CD4-positive, CD25-positive, alpha-beta regulatory T cell (primary cell): ENCODE results near the gene RUNDC3A. TPM values are rescaled to one million over a fixed set of nuclear protein-coding genes. Genes with fewer than 3 reads are reported as not detected.

Source experiments
- ATAC-seq, 2 donors: fragments of 150-1000 bp; cut with Tn5 transposase; one replicate each; pipeline ENCODE4 v1.10.0; 2021; ENCODE audit warnings: low read depth in 2 of 2, moderate number of reproducible peaks in 2 of 2, moderate library complexity in 1 of 2
- DNase-seq, 3 donors: peaks; one replicate each; pipeline versions ENCODE4 v3.0.0 to v3.0.0-alpha.2; 2012 to 2022; ENCODE audit warnings: mixed read lengths in 1 of 3
- H3K27ac ChIP-seq: one replicate; pipeline ENCODE4 v1.7.0; 2013; ENCODE audit warnings: mild to moderate bottlenecking, low read length; ENCODE audit not compliant: insufficient read depth, poor library complexity, severe bottlenecking
- H3K27me3 ChIP-seq: one replicate; pipeline ENCODE4 v1.7.0; 2013; ENCODE audit warnings: low read length; ENCODE audit not compliant: control insufficient read depth, insufficient read depth
- H3K36me3 ChIP-seq: one replicate; pipeline ENCODE4 v1.7.0; 2013; ENCODE audit warnings: mild to moderate bottlenecking, low read length, moderate library complexity; ENCODE audit not compliant: control insufficient read depth, insufficient read depth
- H3K4me1 ChIP-seq: 2 replicates; pipeline ENCODE4 v1.7.0; 2013; ENCODE audit warnings: mild to moderate bottlenecking, low read length; ENCODE audit not compliant: insufficient read depth, control insufficient read depth, poor library complexity, severe bottlenecking
- H3K4me3 ChIP-seq: one replicate; pipeline ENCODE4 v1.7.0; 2013; ENCODE audit warnings: low read depth, mild to moderate bottlenecking, low read length, moderate library complexity
- H3K9me3 ChIP-seq, 2 experiments: 1 replicate in 1 of 2; 2 replicates in 1 of 2; pipeline ENCODE4 v1.7.0; 2013; ENCODE audit warnings: low read length in 2 of 2, mild to moderate bottlenecking in 1 of 2, moderate library complexity in 1 of 2; ENCODE audit not compliant: control insufficient read depth in 2 of 2
- H3K27ac Mint-ChIP-seq, 3 donors: one replicate each; pipeline ENCODE4 v1.8.0; 2020 to 2022; ENCODE audit warnings: mild to moderate bottlenecking in 3 of 3, mixed read lengths in 3 of 3, moderate library complexity in 2 of 3
- H3K27me3 Mint-ChIP-seq: one replicate; pipeline ENCODE4 v1.8.0; 2022; ENCODE audit warnings: mild to moderate bottlenecking, mixed read lengths
- H3K36me3 Mint-ChIP-seq: one replicate; pipeline ENCODE4 v1.8.0; 2020; ENCODE audit warnings: mixed read lengths
- H3K4me1 Mint-ChIP-seq, 4 donors: one replicate each; pipeline ENCODE4 v1.8.0; 2020 to 2022; ENCODE audit warnings: mixed read lengths in 4 of 4, mild to moderate bottlenecking in 1 of 4
- H3K4me3 Mint-ChIP-seq, 4 donors: one replicate each; pipeline ENCODE4 v1.8.0; 2020 to 2022; ENCODE audit warnings: mild to moderate bottlenecking in 4 of 4, mixed read lengths in 4 of 4, moderate library complexity in 3 of 4
- H3K9me3 Mint-ChIP-seq, 7 donors: one replicate each; pipeline ENCODE4 v1.8.0; 2020 to 2022; ENCODE audit warnings: mixed read lengths in 7 of 7, mild to moderate bottlenecking in 3 of 7, moderate library complexity in 2 of 7
- polyA plus RNA-seq, 4 donors: library from polyadenylated mRNA; unstranded; fragments of 300-500 nt; fragmentation: Illumina TruSeq; gene quantifications; one replicate each; pipeline ENCODE4 v1.2.3, GENCODE V29; 2021
- total RNA-seq: library from RNA; stranded (reverse); gene quantifications from one replicate; pipeline ENCODE4 v1.2.3, GENCODE V29; 2022

RUNDC3A gene
- total and polyA plus RNA-seq, 5 donors from 2014 or later, result 0.27 to 0.96 TPM; not detected in 3

GRCh38 chr17:44367231-44367979 is 59.0 kb downstream of the RUNDC3A start:
- no peaks in the 10 kb centered on the region for H3K36me3 Mint-ChIP-seq
- no peaks in the 10 kb centered on the region for H3K27me3 ChIP-seq

More at GRCh38 chr17:44367231-44367979, 59.0 kb downstream of the RUNDC3A start:
- Mint-ChIP-seq H3K4me1 (peaks cover 0 to 14% (median 7%) of the 10 kb centered on the region in 4 donors), H3K4me3 (peak overlapping the region in 1 of 4 donors; percentile 22), H3K27me3 (peaks cover 33% of the 10 kb centered on the region), H3K27ac (peak overlapping the region in 1 of 3 donors; percentile 18), H3K9me3 (peaks cover 0 to 2% (median 0%) of the 10 kb centered on the region in 7 donors)
- H3K9me3 ChIP-seq, result no peaks in the 10 kb centered on the region
- H3K4me1 ChIP-seq, result peaks cover 14% of the 10 kb centered on the region
- no peak overlapping the region for H3K4me3 ChIP-seq
- ATAC-seq (no peak), DNase-seq (no peak)
- no peak overlapping the region for H3K27ac ChIP-seq
- no peaks in the 10 kb centered on the region for H3K36me3 ChIP-seq

Other genes starting within 250 kb of the RUNDC3A start
- 42.6 TPM for gene LSM12, start 241.9 kb upstream of the RUNDC3A start, total RNA-seq
- gene LSM12, start 241.9 kb upstream of the RUNDC3A start, polyA plus RNA-seq, result 10 to 100 TPM; 69.8 to 83.7 (median 72.6) TPM
- 10.7 TPM for gene G6PC3, start 237.9 kb upstream of the RUNDC3A start, total RNA-seq
- gene G6PC3, start 237.9 kb upstream of the RUNDC3A start, polyA plus RNA-seq, result 10 to 100 TPM; 15.0 to 21.5 (median 16.5) TPM
- gene HDAC5, start 185.0 kb upstream of the RUNDC3A start, total RNA-seq, result 69.1 TPM
- 10 to 100 TPM; 10.6 to 16.4 (median 13.0) TPM for gene HDAC5, start 185.0 kb upstream of the RUNDC3A start, polyA plus RNA-seq
- gene HROB, start 166.7 kb upstream of the RUNDC3A start, total RNA-seq, result 9.2 TPM
- gene HROB, start 166.7 kb upstream of the RUNDC3A start, polyA plus RNA-seq, result under 1 TPM; 0.16 to 0.67 (median 0.38) TPM
- not detected for gene ASB16, start 137.9 kb upstream of the RUNDC3A start, total RNA-seq
- gene ASB16, start 137.9 kb upstream of the RUNDC3A start, polyA plus RNA-seq, result under 1 TPM in 2 of 4 donors, not detected in 2; 0.09 to 0.16 TPM
- gene TMUB2, start 121.6 kb upstream of the RUNDC3A start, total RNA-seq, result 67.7 TPM
- gene TMUB2, start 121.6 kb upstream of the RUNDC3A start, polyA plus RNA-seq, result 10 to 100 TPM; 31.7 to 43.7 (median 34.5) TPM
- 103 TPM for gene ATXN7L3, start 108.7 kb upstream of the RUNDC3A start, total RNA-seq
- gene ATXN7L3, start 108.7 kb upstream of the RUNDC3A start, polyA plus RNA-seq, result 10 to 100 TPM; 10.3 to 16.1 (median 12.6) TPM
- gene UBTF, start 88.9 kb upstream of the RUNDC3A start, total RNA-seq, result 104 TPM
- 10 to 100 TPM; 22.3 to 28.5 (median 26.5) TPM for gene UBTF, start 88.9 kb upstream of the RUNDC3A start, polyA plus RNA-seq
- not detected for gene SLC4A1, start 40.5 kb upstream of the RUNDC3A start, total RNA-seq
- not detected for gene SLC4A1, start 40.5 kb upstream of the RUNDC3A start, polyA plus RNA-seq
- 64.7 TPM for gene SLC25A39, start 16.2 kb downstream of the RUNDC3A start, total RNA-seq
- 100 to 1,000 TPM in 1 of 4 donors, 10 to 100 TPM in 3; 93.8 to 112 (median 98.4) TPM for gene SLC25A39, start 16.2 kb downstream of the RUNDC3A start, polyA plus RNA-seq
- gene GRN, start 36.7 kb downstream of the RUNDC3A start, total RNA-seq, result 24.3 TPM
- 10 to 100 TPM; 29.1 to 39.4 (median 33.7) TPM for gene GRN, start 36.7 kb downstream of the RUNDC3A start, polyA plus RNA-seq
- 0.25 TPM for gene FAM171A2, start 55.3 kb downstream of the RUNDC3A start, total RNA-seq
- under 1 TPM in 2 of 4 donors, not detected in 2; 0.07 to 0.09 TPM for gene FAM171A2, start 55.3 kb downstream of the RUNDC3A start, polyA plus RNA-seq
- gene ITGA2B, start 81.0 kb downstream of the RUNDC3A start, total RNA-seq, result 19.5 TPM
- gene ITGA2B, start 81.0 kb downstream of the RUNDC3A start, polyA plus RNA-seq, result not detected
- 87.7 TPM for gene GPATCH8, start 194.8 kb downstream of the RUNDC3A start, total RNA-seq
- gene GPATCH8, start 194.8 kb downstream of the RUNDC3A start, polyA plus RNA-seq, result 10 to 100 TPM; 24.0 to 34.3 (median 25.3) TPM
- gene FZD2, start 248.9 kb downstream of the RUNDC3A start, total RNA-seq, result not detected
- not detected for gene FZD2, start 248.9 kb downstream of the RUNDC3A start, polyA plus RNA-seq